T47D (cell line): ENCODE results near the gene ANKRD44.
"Not testable (repeated sequence)": the region's sequence is repeated elsewhere in the genome, so short reads cannot be mapped to it uniquely, and the experiment has no call there.

Experiments
- DNase-seq, 2 experiments: peaks; one replicate each; pipeline versions ENCODE4 v3.0.0 to v3.0.0-alpha.2; 2011 to 2012; ENCODE audit warnings: low read depth in 1 of 2, low spot score in 1 of 2
- JUND ChIP-seq: IDR thresholded peaks from 2 replicates; pipeline ENCODE4 v1.6.1; 2012; ENCODE audit warnings: low read depth
- in situ Hi-C: cut with HindIII; loops from 2 replicates; pipeline ENCODE4 v1.10.0; 2016; ENCODE audit warnings: low sequenced_read_pairs, low pct_unique_long_range_greater_than_20kb

Gene ANKRD44

GRCh38 chr2:197310271-197310985, at the start of gene ANKRD44:
ANKRD44 (minus strand) TSS chr2:197310780; CDS start chr2:197310604, 176 bp downstream.
- peak; percentile 85 to 90 for DNase-seq
- TF ChIP-seq JUND, result no peak

GRCh38 chr2:197359859-197360258, 49.3 kb upstream of the ANKRD44 start:
- in situ Hi-C loops, result no loop called here
- TF ChIP-seq JUND, result no peak
- no peak for DNase-seq

More at GRCh38 chr2:197310271-197310985, at the start of gene ANKRD44:
- in situ Hi-C loops, result no loop called here

- DNase-seq, result no peak
- in situ Hi-C loops, result no loop called here
- TF ChIP-seq JUND, result no peak
Observed at GRCh38 chr2:197358931-197359330, 48.4 kb upstream of the ANKRD44 start.

- in situ Hi-C loops, result no loop called here
- no peak for DNase-seq
- no peak for TF ChIP-seq JUND
Observed at GRCh38 chr2:197357986-197358385, 47.4 kb upstream of the ANKRD44 start.

GRCh38 chr2:197356136-197356535, 45.6 kb upstream of the ANKRD44 start:
- no peak for TF ChIP-seq JUND
- in situ Hi-C loops, result no loop called here
- peak; percentile 12 to 19 for DNase-seq

- in situ Hi-C loops, result no loop called here
- TF ChIP-seq JUND, result no peak
- DNase-seq, result no peak
Observed at GRCh38 chr2:197354169-197354558, 43.6 kb upstream of the ANKRD44 start.

- DNase-seq, result no peak
- in situ Hi-C loops, result no loop called here
- no peak for TF ChIP-seq JUND
Observed at GRCh38 chr2:197353393-197354168, 43.0 kb upstream of the ANKRD44 start.

- in situ Hi-C loops, result no loop called here
- no peak for DNase-seq
- no peak for TF ChIP-seq JUND
Observed at GRCh38 chr2:197349699-197350098, 39.1 kb upstream of the ANKRD44 start.

GRCh38 chr2:197348721-197349360, 38.3 kb upstream of the ANKRD44 start:
- DNase-seq, result no peak
- no peak for TF ChIP-seq JUND
- in situ Hi-C loops, result no loop called here

- no peak for TF ChIP-seq JUND
- no peak for DNase-seq
- in situ Hi-C loops, result no loop called here
Observed at GRCh38 chr2:197345846-197346370, 35.3 kb upstream of the ANKRD44 start.

- in situ Hi-C loops, DNase-seq: not testable (repeated sequence)
Observed at GRCh38 chr2:197343968-197344367, 33.4 kb upstream of the ANKRD44 start.

- TF ChIP-seq JUND, result no peak
- no peak for DNase-seq
- in situ Hi-C loops, result no loop called here
Observed at GRCh38 chr2:197340591-197340990, 30.0 kb upstream of the ANKRD44 start.
